Neuronal stem cell (in vitro differentiated cells): ENCODE results near the gene PSMB11.
A peak's percentile ranks its signal among the peaks of the same experiment; 100 is the strongest.

ENCODE experiments used
- DNase-seq: peaks from one replicate; pipeline ENCODE4 v3.0.0-alpha.2; 2013; ENCODE audit warnings: low spot score
- H2AFZ ChIP-seq: one replicate; pipeline ENCODE4 v1.6.1; 2013; ENCODE audit warnings: mild to moderate bottlenecking, low read length, inconsistent platforms
- H2AK5ac ChIP-seq: 2 replicates; pipeline ENCODE4 v1.6.1; 2013; ENCODE audit warnings: low read depth, mild to moderate bottlenecking, inconsistent platforms, low read length, moderate library complexity, mixed read lengths
- H2BK120ac ChIP-seq: 2 replicates; pipeline ENCODE4 v1.6.1; 2013; ENCODE audit warnings: low read depth, mild to moderate bottlenecking, inconsistent platforms, low read length, moderate library complexity, mixed read lengths
- H2BK12ac ChIP-seq: one replicate; pipeline ENCODE4 v1.6.1; 2013; ENCODE audit warnings: low read length, inconsistent platforms
- H2BK15ac ChIP-seq: 2 replicates; pipeline ENCODE4 v1.6.1; 2013; ENCODE audit warnings: mild to moderate bottlenecking, low read length, inconsistent platforms, mixed read lengths
- H2BK5ac ChIP-seq: one replicate; pipeline ENCODE4 v1.6.1; 2013; ENCODE audit warnings: inconsistent platforms, mild to moderate bottlenecking, low read length, moderate library complexity
- H3K14ac ChIP-seq: one replicate; pipeline ENCODE4 v1.6.1; 2013; ENCODE audit warnings: low read length, inconsistent platforms
- H3K18ac ChIP-seq: 2 replicates; pipeline ENCODE4 v1.6.1; 2013; ENCODE audit warnings: low read length, inconsistent platforms
- H3K23ac ChIP-seq: 2 replicates; pipeline ENCODE4 v1.6.1; 2013; ENCODE audit warnings: low read depth, mild to moderate bottlenecking, mixed read lengths, low read length, inconsistent platforms; ENCODE audit not compliant: poor library complexity
- H3K27ac ChIP-seq: replicated peaks from 3 replicates; pipeline ENCODE4 v1.5.1; 2013; ENCODE audit warnings: low read length, inconsistent platforms
- H3K27me3 ChIP-seq, 3 experiments: 2 replicates each; pipeline ENCODE4 v1.6.1; 2013; ENCODE audit warnings: low read length in 3 of 3, mild to moderate bottlenecking in 2 of 3, inconsistent platforms in 1 of 3, low read depth in 1 of 3, mixed read lengths in 1 of 3, moderate library complexity in 1 of 3; ENCODE audit not compliant: control insufficient read depth in 3 of 3, insufficient read depth in 3 of 3
- H3K36me3 ChIP-seq, 2 donors: replicated peaks in 1 of 2; 2 replicates each; pipeline ENCODE4 v1.6.1; 2013; ENCODE audit warnings: low read length in 2 of 2; ENCODE audit not compliant: control insufficient read depth in 2 of 2, insufficient read depth in 2 of 2
- H3K4ac ChIP-seq: 2 replicates; pipeline ENCODE4 v1.6.1; 2013; ENCODE audit warnings: inconsistent platforms, mild to moderate bottlenecking, low read length, moderate library complexity
- H3K4me1 ChIP-seq, 2 donors: 1 replicate in 1 of 2; 2 replicates in 1 of 2; pipeline ENCODE4 v1.6.1; 2013; ENCODE audit warnings: low read length in 2 of 2, low read depth in 1 of 2; ENCODE audit not compliant: control insufficient read depth in 2 of 2, insufficient read depth in 1 of 2
- H3K4me2 ChIP-seq: one replicate; pipeline ENCODE4 v1.6.1; 2013; ENCODE audit warnings: mild to moderate bottlenecking, low read length, inconsistent platforms; ENCODE audit not compliant: insufficient read depth, poor library complexity, severe bottlenecking
- H3K4me3 ChIP-seq, 2 donors: 2 replicates each; pipeline ENCODE4 v1.5.1; 2013; ENCODE audit warnings: low read length in 2 of 2, mild to moderate bottlenecking in 2 of 2, inconsistent platforms in 1 of 2, moderate library complexity in 1 of 2
- H3K79me1 ChIP-seq: one replicate; pipeline ENCODE4 v1.6.1; 2013; ENCODE audit warnings: low read depth, mild to moderate bottlenecking, inconsistent platforms, low read length, moderate library complexity
- H3K9ac ChIP-seq: one replicate; pipeline ENCODE4 v1.6.1; 2013; ENCODE audit warnings: mild to moderate bottlenecking, low read depth, low read length, inconsistent platforms; ENCODE audit not compliant: poor library complexity
- H3K9me3 ChIP-seq, 2 donors: replicated peaks in 1 of 2; 2 replicates each; pipeline versions ENCODE3 to v1.6.1; 2013; ENCODE audit warnings: low read length in 2 of 2, mild to moderate bottlenecking in 2 of 2, inconsistent platforms in 1 of 2, low read depth in 1 of 2, mixed read lengths in 1 of 2, moderate library complexity in 1 of 2; ENCODE audit not compliant: control insufficient read depth in 2 of 2, insufficient read depth in 1 of 2
- H4K8ac ChIP-seq: one replicate; pipeline ENCODE4 v1.6.1; 2013; ENCODE audit warnings: low read depth, mild to moderate bottlenecking, inconsistent platforms, low read length, moderate library complexity
- H4K91ac ChIP-seq: one replicate; pipeline ENCODE4 v1.6.1; 2013; ENCODE audit warnings: low read length, low read depth, mild to moderate bottlenecking, inconsistent platforms; ENCODE audit not compliant: poor library complexity
- WGBS, 2 donors: extraction: QIAGEN DNeasy Blood & Tissue Kit; methylation state at CpG; one replicate each; pipeline ENCODE4 v1.1.7; 2013; ENCODE audit warnings: missing lambda C conversion rate in 2 of 2, mixed read lengths in 1 of 2; ENCODE audit not compliant: insufficient read length in 2 of 2, insufficient replicate concordance in 1 of 2; ENCODE audit errors: extremely low coverage in 2 of 2; 5-methylcytosine and 5-hydroxymethylcytosine counted together

PSMB11 gene

GRCh38 chr14:23005451-23006187 lies 36.4 kb upstream of the PSMB11 start:
- Histone ChIP-seq H3K4me3 (peak overlapping the region in 1 of 2 donors; percentile 83), H3K18ac (no peak overlapping the region), H3K9ac (no peak overlapping the region), H2BK5ac (no peak overlapping the region), H3K27ac (no peak overlapping the region), H3K4ac (no peak overlapping the region), H3K14ac (no peak overlapping the region), H2BK120ac (no peak overlapping the region), H3K79me1 (no peaks in the 10 kb centered on the region), H3K9me3 (peaks cover 0 to 8% of the 10 kb centered on the region in 2 donors), H2AK5ac (no peak overlapping the region), H4K8ac (no peak overlapping the region), H2BK15ac (no peak overlapping the region), H3K4me2 (no peak overlapping the region), H2BK12ac (no peak overlapping the region), H3K36me3 (no peaks in the 10 kb centered on the region), H2AFZ (no peak overlapping the region), H3K4me1 (peaks cover 5 to 7% of the 10 kb centered on the region in 2 donors), H3K23ac (no peak overlapping the region), H3K27me3 (no peaks in the 10 kb centered on the region), H4K91ac (no peak overlapping the region)
- no peak for DNase-seq
- WGBS, 2 donors, result no CpG with 5 or more reads among the region's 3 CpGs

GRCh38 chr14:23006188-23006534 lies 35.9 kb upstream of the PSMB11 start:
- no peak overlapping the region for H2BK12ac ChIP-seq
- no peak overlapping the region for H2BK5ac ChIP-seq
- no peaks in the 10 kb centered on the region for H3K27me3 ChIP-seq
- H3K14ac ChIP-seq, result no peak overlapping the region
- H3K27ac ChIP-seq, result no peak overlapping the region
- peaks cover 5 to 7% of the 10 kb centered on the region in 2 donors for H3K4me1 ChIP-seq
- H4K91ac ChIP-seq, result no peak overlapping the region
- H3K23ac ChIP-seq, result no peak overlapping the region
- WGBS, 2 donors, result no CpG with 5 or more reads among the region's 5 CpGs
- H3K4ac ChIP-seq, result no peak overlapping the region
- no peak overlapping the region for H3K4me2 ChIP-seq
- no peaks in the 10 kb centered on the region for H3K79me1 ChIP-seq
- H2BK15ac ChIP-seq, result no peak overlapping the region
- no peak for DNase-seq
- no peak overlapping the region for H4K8ac ChIP-seq
- peak overlapping the region in 1 of 2 donors; percentile 83 for H3K4me3 ChIP-seq
- no peak overlapping the region for H3K9ac ChIP-seq
- H3K9me3 ChIP-seq, result peaks cover 0 to 8% of the 10 kb centered on the region in 2 donors
- peak overlapping the region; percentile 84 for H2AFZ ChIP-seq
- H2BK120ac ChIP-seq, result no peak overlapping the region
- no peak overlapping the region for H2AK5ac ChIP-seq
- H3K36me3 ChIP-seq, result no peaks in the 10 kb centered on the region
- no peak overlapping the region for H3K18ac ChIP-seq

- Histone ChIP-seq H4K8ac (no peak overlapping the region), H3K14ac (peak overlapping the region; percentile 56), H3K9ac (peak overlapping the region; percentile 89), H2BK15ac (no peak overlapping the region), H3K79me1 (no peaks in the 10 kb centered on the region), H3K27me3 (no peaks in the 10 kb centered on the region), H3K4me3 (peak overlapping the region; percentile 83 to 88), H3K9me3 (peaks cover 0 to 8% of the 10 kb centered on the region in 2 donors), H2BK12ac (no peak overlapping the region), H3K36me3 (no peaks in the 10 kb centered on the region), H3K23ac (peak overlapping the region; percentile 80), H3K27ac (peak overlapping the region; percentile 92), H2AFZ (peak overlapping the region; percentile 84), H2BK5ac (peak overlapping the region; percentile 25), H3K4me2 (peak overlapping the region; percentile 72), H2BK120ac (no peak overlapping the region), H3K4ac (no peak overlapping the region), H2AK5ac (no peak overlapping the region), H3K4me1 (peaks cover 5 to 7% of the 10 kb centered on the region in 2 donors), H3K18ac (peak overlapping the region; percentile 98), H4K91ac (peak overlapping the region; percentile 14)
- peak; percentile 95 for DNase-seq
- WGBS, 2 donors, result no CpG with 5 or more reads among the region's 62 CpGs
Measured at GRCh38 chr14:23006544-23007419, 35.2 kb upstream of the PSMB11 start.

DNA sequence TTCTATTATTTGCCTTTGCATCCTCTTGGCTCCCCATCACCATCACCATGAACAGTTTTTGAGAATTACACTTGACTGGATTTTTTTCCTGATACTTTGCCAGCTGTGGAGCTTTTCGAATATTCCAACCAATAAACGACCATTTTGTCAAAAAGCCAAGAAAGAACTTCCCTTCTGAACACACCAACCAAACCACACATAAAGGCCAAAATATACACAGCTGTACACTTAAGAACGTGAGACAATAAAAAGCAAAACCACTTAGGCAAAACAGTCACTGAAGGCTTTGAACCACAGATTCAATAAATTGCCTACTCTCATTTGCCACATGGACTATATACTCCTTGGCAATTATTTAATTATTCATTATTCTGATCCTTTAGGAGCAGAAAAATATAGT lies 33.2 kb upstream of the PSMB11 start:
- Histone ChIP-seq H3K23ac (no peak overlapping the region), H3K9me3 (peaks cover 0 to 8% of the 10 kb centered on the region in 2 donors), H2AFZ (no peak overlapping the region), H3K18ac (no peak overlapping the region), H3K36me3 (no peaks in the 10 kb centered on the region), H3K4me1 (peaks cover 5 to 7% of the 10 kb centered on the region in 2 donors), H3K79me1 (no peaks in the 10 kb centered on the region), H4K8ac (no peak overlapping the region), H3K4me3 (no peak overlapping the region), H3K27ac (no peak overlapping the region), H3K4ac (no peak overlapping the region), H2BK5ac (no peak overlapping the region), H3K4me2 (no peak overlapping the region), H4K91ac (no peak overlapping the region), H2BK120ac (no peak overlapping the region), H2AK5ac (no peak overlapping the region), H2BK15ac (no peak overlapping the region), H3K14ac (no peak overlapping the region), H3K9ac (no peak overlapping the region), H2BK12ac (no peak overlapping the region), H3K27me3 (no peaks in the 10 kb centered on the region)
- no peak for DNase-seq
- no CpG with 5 or more reads among the region's 3 CpGs for WGBS, 2 donors
